GM12878 (cell line): ENCODE measurements around the gene SPOP. TPM values are rescaled to one million over a fixed set of nuclear protein-coding genes. Genes with fewer than 3 reads are reported as not detected.
A peak's percentile ranks its signal among the peaks of the same experiment; 100 is the strongest.

Source experiments
- ATAC-seq: fragments of 200-7000 bp; cut with Tn5 transposase; 3 replicates; pipeline ENCODE4 v1.9.1; 2020; ENCODE audit warnings: mild to moderate bottlenecking, moderate library complexity
- BruUV-seq: library from RNA; stranded (reverse); fragments of 400-500 nt; replicated peaks from 2 replicates; lab custom pipeline; 2021; lab: Mats Ljungman, UMichigan
- CTCF ChIA-PET: fragments of 300-600 bp; sonication (Branson Sonifier 250); formaldehyde crosslinking; extraction: SDS; loops from one replicate; lab custom pipeline; 2021; ENCODE audit warnings: inconsistent platforms; lab: Yijun Ruan, JAX
- POLR2A ChIA-PET: fragments of 350-600 bp; formaldehyde crosslinking; extraction: SDS; loops from one replicate; lab custom pipeline; 2021; ENCODE audit warnings: inconsistent platforms; lab: Charles Lee
- RAD21 ChIA-PET: fragments of 300-600 bp; sonication (Branson Sonifier 250); formaldehyde crosslinking; loops from one replicate; lab custom pipeline; 2023; ENCODE audit warnings: antibody characterized with exemption; ENCODE audit not compliant: unreplicated experiment; lab: Charles Lee
- SMC1A ChIA-PET: fragments of 300-600 bp; sonication (Branson Sonifier 250); formaldehyde crosslinking; loops from one replicate; lab custom pipeline; 2023; ENCODE audit not compliant: unreplicated experiment, uncharacterized antibody; lab: Charles Lee
- DNase-seq: peaks from one replicate; pipeline ENCODE4 v3.0.0-alpha.2; 2011; ENCODE audit warnings: low read depth, low spot score
- FAIRE-seq: peaks from 3 replicates; lab custom pipeline; 2011; peaks lifted over from hg19 to GRCh38; lab: Jason Lieb, UNC
- H2AFZ ChIP-seq: 2 replicates; pipeline ENCODE4 v1.6.0; 2011; ENCODE audit warnings: low read depth, low read length, control low read depth; ENCODE audit not compliant: control insufficient read depth
- H3K27ac ChIP-seq: 2 replicates; pipeline ENCODE4 v1.5.1; 2011; ENCODE audit warnings: control low read depth; ENCODE audit not compliant: control insufficient read depth, insufficient read depth
- H3K27me3 ChIP-seq, 2 experiments: replicated peaks in 1 of 2; 2 replicates each; pipeline versions ENCODE4 v1.6.0 to v1.6.1; 2011; ENCODE audit warnings: low read length in 1 of 2; ENCODE audit not compliant: control insufficient read depth in 2 of 2, insufficient read depth in 2 of 2
- H3K36me3 ChIP-seq, 2 experiments: 2 replicates each; pipeline ENCODE4 v1.5.1; 2011; ENCODE audit warnings: low read length in 1 of 2; ENCODE audit not compliant: control insufficient read depth in 2 of 2, insufficient read depth in 2 of 2
- H3K4me1 ChIP-seq: 2 replicates; pipeline ENCODE4 v1.6.1; 2011; ENCODE audit warnings: mild to moderate bottlenecking, low read length, moderate library complexity, mixed read lengths; ENCODE audit not compliant: control insufficient read depth, insufficient read depth
- H3K4me2 ChIP-seq: 2 replicates; pipeline ENCODE4 v1.6.0; 2011; ENCODE audit warnings: control low read depth; ENCODE audit not compliant: control insufficient read depth, insufficient read depth
- H3K4me3 ChIP-seq: fragments of 200-600 bp; sonication (generic); 2 replicates; pipeline ENCODE4 v1.5.1; 2016
- H3K79me2 ChIP-seq: 2 replicates; pipeline ENCODE4 v1.6.0; 2011; ENCODE audit warnings: low read length; ENCODE audit not compliant: control insufficient read depth, insufficient read depth
- H3K9ac ChIP-seq: 2 replicates; pipeline ENCODE4 v1.8.0; 2011; ENCODE audit warnings: low read length, control low read depth, mixed read lengths; ENCODE audit not compliant: control insufficient read depth, insufficient read depth
- H3K9me3 ChIP-seq: replicated peaks from 3 replicates; pipeline ENCODE4 v1.5.1; 2011; ENCODE audit warnings: mild to moderate bottlenecking, low read length; ENCODE audit not compliant: control insufficient read depth, insufficient read depth
- H4K20me1 ChIP-seq: 2 replicates; pipeline ENCODE4 v1.6.0; 2011; ENCODE audit not compliant: control insufficient read depth, insufficient read depth
- BHLHE40 ChIP-seq, 2 experiments: fragments of 450-650 bp in 1 of 2; IDR thresholded peaks; 2 replicates each; pipeline ENCODE4 v1.6.1; 2011 to 2017; ENCODE audit warnings: low read depth in 2 of 2, borderline replicate concordance in 1 of 2, improper control_type of control experiment in 1 of 2, low read length in 1 of 2, mild to moderate bottlenecking in 1 of 2
- IKZF2 ChIP-seq, 2 experiments: fragments of 450-650 bp; IDR thresholded peaks; 2 replicates each; pipeline ENCODE4 v1.6.1; 2017; ENCODE audit warnings: mild to moderate bottlenecking in 2 of 2, moderate library complexity in 2 of 2
- KLF5 ChIP-seq: fragments of 450-650 bp; IDR thresholded peaks from 2 replicates; pipeline ENCODE4 v1.6.1; 2014; ENCODE audit warnings: mild to moderate bottlenecking; ENCODE audit not compliant: partially characterized antibody
- MXI1 ChIP-seq: fragments of 150-350 bp; IDR thresholded peaks from 2 replicates; pipeline ENCODE4 v1.6.1; 2011; ENCODE audit warnings: low read depth, mild to moderate bottlenecking, inconsistent platforms, low read length, improper control_type of control experiment
- NR2F1 ChIP-seq: fragments of 450-650 bp; conservative IDR thresholded peaks from 2 replicates; pipeline ENCODE4 v1.6.1; 2017; ENCODE audit warnings: mild to moderate bottlenecking
- SIN3A ChIP-seq: IDR thresholded peaks from 2 replicates; pipeline ENCODE4 v1.6.1; 2012; ENCODE audit warnings: low read depth, low read length, improper control_type of control experiment
- SIX5 ChIP-seq: IDR thresholded peaks from 2 replicates; pipeline ENCODE4 v1.6.1; 2011; ENCODE audit warnings: mild to moderate bottlenecking, low read depth, low read length, moderate library complexity; ENCODE audit not compliant: severe bottlenecking
- WGBS: methylation state at CpG from one replicate; pipeline ENCODE4 v1.1.6; 2016; ENCODE audit warnings: low lambda C conversion rate; ENCODE audit not compliant: insufficient replicate concordance, insufficient coverage; ENCODE audit errors: missing lambda C conversion rate; 5-methylcytosine and 5-hydroxymethylcytosine counted together
- in situ Hi-C: fragments of 300-500 bp; cut with MboI; formaldehyde crosslinking; loops from 9 replicates; pipeline ENCODE4 v1.14.3; 2018; ENCODE audit warnings: mixed read lengths
- intact Hi-C: fragments of 100-400 bp; cut with micrococcal nuclease; formaldehyde crosslinking; loops from one replicate; pipeline ENCODE4 v1.14.2; 2022; ENCODE audit not compliant: unreplicated experiment
- polyA plus RNA-seq, 11 experiments: library from polyadenylated mRNA; depleted of rRNA in 4 of 11; unstranded in 6 of 11; stranded (reverse) in 5 of 11; fragments of >200 nt; fragmentation: Nextera tagmentation in 4 of 11; fragmentation: Illumina TruSeq in 1 of 11; extraction: Ambion mirVana in 4 of 11; extraction: Trizol in 1 of 11; gene quantifications; 1 replicate in 1 of 11; 2 replicates in 10 of 11; pipeline versions ENCODE4 v1.2.1 to v1.2.3, GENCODE V29; 2011 to 2016; ENCODE audit warnings: inconsistent platforms in 2 of 11, missing spikeins in 2 of 11, low read depth in 1 of 11
- total RNA-seq, 4 experiments: library from RNA; depleted of rRNA in 3 of 4; stranded (reverse); fragments of >200 nt in 3 of 4; fragmentation: Illumina TruSeq in 1 of 4; extraction: Trizol in 1 of 4; gene quantifications; 2 replicates each; pipeline versions ENCODE4 v1.2.1 to v1.2.3, GENCODE V29; 2013 to 2021
- TF ChIP-seq, protein P1 (sequence below): fragments of 450-650 bp; IDR thresholded peaks from 2 replicates; pipeline ENCODE4 v1.6.1; 2017; ENCODE audit warnings: mild to moderate bottlenecking, low read depth, inconsistent platforms; ENCODE audit not compliant: poor library complexity, severe bottlenecking

Gene SPOP
- total and polyA plus RNA-seq, 10 of the 15 experiments (the other 5 are each of a cell fraction or from before 2014, with no cell fraction given): 35.1 to 80.4 (median 44.7) TPM

DNA sequence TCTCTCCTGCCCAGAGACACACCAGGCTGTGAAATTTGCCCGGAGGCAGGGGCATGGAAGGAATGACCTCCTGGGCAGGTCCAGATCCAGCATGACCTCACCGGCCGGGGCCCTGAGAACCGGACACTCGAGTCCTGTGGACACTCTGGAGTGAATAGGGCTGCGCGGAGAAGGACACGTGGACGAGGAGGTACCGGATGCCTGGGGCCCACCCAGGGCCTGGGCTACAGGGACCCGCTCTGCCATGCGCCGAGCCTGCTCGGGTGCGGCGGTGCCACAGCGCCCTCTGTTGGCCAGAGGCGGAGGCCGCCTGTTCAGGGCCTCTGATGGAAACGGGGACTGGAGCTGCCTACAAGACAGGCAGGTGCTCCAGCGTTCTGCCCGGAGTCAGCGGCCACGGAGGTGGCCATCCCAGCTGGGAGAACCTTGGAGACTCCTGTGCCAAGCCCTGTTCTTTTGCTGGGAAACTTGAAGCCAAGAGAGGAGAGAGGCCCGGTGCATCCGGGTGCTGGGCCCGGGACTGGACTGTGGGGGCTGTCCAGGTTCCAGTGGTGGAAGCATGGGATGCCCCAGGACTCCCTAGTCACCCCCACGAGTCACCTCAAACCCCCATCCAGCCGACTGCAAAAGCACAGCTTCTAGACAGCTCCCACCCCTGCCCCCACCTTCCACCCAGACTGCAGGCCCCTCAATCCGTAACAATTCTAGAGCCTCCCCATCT lies 121.5 kb downstream of the SPOP start (continued):
- no peak for TF ChIP-seq SIX5

DNA sequence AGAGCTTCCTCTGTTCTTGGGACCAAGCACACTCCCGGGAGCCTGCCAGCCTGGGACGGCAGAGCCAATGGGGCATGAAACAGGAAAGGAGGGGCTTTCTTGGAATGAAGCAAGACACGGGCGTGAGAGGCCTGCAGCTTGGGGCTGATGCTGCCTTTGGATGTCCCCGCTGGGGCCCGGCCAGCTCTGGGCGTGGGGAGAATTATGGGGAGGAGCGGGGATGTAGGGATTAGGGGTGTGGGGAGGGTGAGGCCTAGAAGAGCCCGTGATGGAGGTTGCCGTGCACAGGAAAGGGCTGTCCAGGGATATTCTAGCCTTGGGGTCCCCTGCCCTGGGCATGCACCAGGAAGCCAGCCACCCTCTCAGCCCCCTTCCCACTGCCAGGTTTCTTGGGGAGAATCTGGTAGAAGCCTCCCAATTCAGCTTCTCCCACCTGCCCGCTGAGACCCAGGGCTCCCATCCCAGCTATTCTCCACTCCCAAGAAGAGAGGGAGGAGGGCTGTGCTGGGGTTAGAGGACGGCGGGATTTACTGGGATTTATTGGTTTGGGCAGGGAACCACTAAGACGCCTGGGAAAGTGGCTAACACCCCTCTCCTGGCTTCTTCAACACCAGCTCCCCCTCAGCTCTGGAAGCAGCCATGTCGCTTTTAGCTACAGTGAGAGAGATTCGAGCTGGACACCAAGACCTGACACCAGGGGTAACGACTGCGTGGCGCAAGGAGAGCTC lies 122.2 kb downstream of the SPOP start:
- 43% methylated on average over 19 of the region's 19 CpGs for WGBS
- Histone ChIP-seq H4K20me1 (no peaks in the 10 kb centered on the region), H3K4me1 (peaks cover 4% of the 10 kb centered on the region; the same call in 1 of the 2 replicates), H3K9me3 (no peaks in the 10 kb centered on the region), H3K36me3 (no peaks in the 10 kb centered on the region), H3K79me2 (no peaks in the 10 kb centered on the region), H3K4me3 (no peak overlapping the region), H3K9ac (no peak overlapping the region; the same call in 1 of the 2 replicates), H3K27ac (no peak overlapping the region)
- intact Hi-C loops (loop anchor here (1.0 to 2.0 kb wide), 4 partner anchors 59 to 241 kb away; no protein-coding TSS in a partner anchor), in situ Hi-C loops (loop anchor here (10.0 kb wide), 1 partner anchor 151 kb away; no protein-coding TSS in a partner anchor)
- DNase-seq (no peak), FAIRE-seq (no peak)
- no TSS peak for BruUV-seq
- ChIA-PET SMC1A (interaction anchor here (1.2 to 3.4 kb wide), 7 partner anchors 14 to 153 kb away, joined by 3 to 21 read pairs (median 5); no protein-coding TSS in a partner anchor), POLR2A (no interaction called here)
- TF ChIP-seq, protein P1, sequence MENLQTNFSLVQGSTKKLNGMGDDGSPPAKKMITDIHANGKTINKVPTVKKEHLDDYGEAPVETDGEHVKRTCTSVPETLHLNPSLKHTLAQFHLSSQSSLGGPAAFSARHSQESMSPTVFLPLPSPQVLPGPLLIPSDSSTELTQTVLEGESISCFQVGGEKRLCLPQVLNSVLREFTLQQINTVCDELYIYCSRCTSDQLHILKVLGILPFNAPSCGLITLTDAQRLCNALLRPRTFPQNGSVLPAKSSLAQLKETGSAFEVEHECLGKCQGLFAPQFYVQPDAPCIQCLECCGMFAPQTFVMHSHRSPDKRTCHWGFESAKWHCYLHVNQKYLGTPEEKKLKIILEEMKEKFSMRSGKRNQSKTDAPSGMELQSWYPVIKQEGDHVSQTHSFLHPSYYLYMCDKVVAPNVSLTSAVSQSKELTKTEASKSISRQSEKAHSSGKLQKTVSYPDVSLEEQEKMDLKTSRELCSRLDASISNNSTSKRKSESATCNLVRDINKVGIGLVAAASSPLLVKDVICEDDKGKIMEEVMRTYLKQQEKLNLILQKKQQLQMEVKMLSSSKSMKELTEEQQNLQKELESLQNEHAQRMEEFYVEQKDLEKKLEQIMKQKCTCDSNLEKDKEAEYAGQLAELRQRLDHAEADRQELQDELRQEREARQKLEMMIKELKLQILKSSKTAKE: no peak
- TF ChIP-seq MXI1 (no peak), IKZF2 (IDR thresholded peaks at IDR 0.05) (no peak), KLF5 (no peak), BHLHE40 (IDR thresholded peaks at IDR 0.05; ENCODE audit: borderline replicate concordance in 1 of 2, low read depth in 2 of 2, low read length in 1 of 2) (no peak), NR2F1 (no peak), SIN3A (no peak)
- TF ChIP-seq, all 136 proteins: peak for 0
- RAD21 ChIA-PET: interaction anchor here (0.6 to 3.7 kb wide), 16 partner anchors 10 to 240 kb away, joined by 3 to 45 read pairs (median 4); partner anchors contain the start of gene PHB1
- no peaks in the 10 kb centered on the region for H3K27me3 ChIP-seq
- ATAC-seq: no peak
- peak overlapping the region; percentile 58 for H2AFZ ChIP-seq
- CTCF ChIA-PET: interaction anchor here (0.6 to 5.7 kb wide), 36 partner anchors 9 to 450 kb away, joined by 3 to 125 read pairs (median 5); no protein-coding TSS in a partner anchor
- peak overlapping the region; percentile 60 for H3K4me2 ChIP-seq
